Right cardiac atrium (tissue), 5 donors: Measurements from ENCODE around the gene NLRP7. TPM values are rescaled to one million over a fixed set of nuclear protein-coding genes. Genes with fewer than 3 reads are reported as not detected.
A peak's percentile ranks its signal among the peaks of the same experiment; 100 is the strongest.
"Not testable (repeated sequence)": the region's sequence is repeated elsewhere in the genome, so short reads cannot be mapped to it uniquely, and the experiment has no call there.

Experiments used
- ATAC-seq, 2 donors: fragments of 200-7000 bp; cut with Tn5 transposase; one replicate each; pipeline versions ENCODE4 v1.8.0 to v1.9.1; 2020; ENCODE audit warnings: moderate library complexity in 2 of 2, mild to moderate bottlenecking in 1 of 2
- DNase-seq, 3 donors: peaks; one replicate each; pipeline ENCODE4 v3.0.0-alpha.2; 2020
- H3K27ac ChIP-seq: one replicate; pipeline ENCODE4 v1.5.1; 2013; ENCODE audit warnings: mild to moderate bottlenecking, low read length, control low read depth, moderate library complexity
- H3K27me3 ChIP-seq: one replicate; pipeline ENCODE4 v1.6.1; 2013; ENCODE audit not compliant: control insufficient read depth, insufficient read depth
- H3K4me1 ChIP-seq: one replicate; pipeline ENCODE4 v1.6.1; 2013; ENCODE audit warnings: low read length; ENCODE audit not compliant: control insufficient read depth, insufficient read depth
- H3K4me3 ChIP-seq: one replicate; pipeline ENCODE4 v1.5.1; 2013; ENCODE audit warnings: low read length, control low read depth
- H3K9me3 ChIP-seq: one replicate; pipeline ENCODE4 v1.6.1; 2013; ENCODE audit warnings: low read length; ENCODE audit not compliant: control insufficient read depth
- WGBS: extraction: QIAGEN DNeasy Blood & Tissue Kit; methylation state at CpG from one replicate; pipeline ENCODE4 v1.1.7; 2013; 5-methylcytosine and 5-hydroxymethylcytosine counted together
- intact Hi-C, 4 donors: fragments of 100-400 bp; cut with DNase I; formaldehyde crosslinking; loops; one replicate each; pipeline versions ENCODE4 v1.11.0 to v1.14.0; 2022 to 2023
- polyA plus RNA-seq: library from polyadenylated mRNA; stranded (reverse); fragments of 200-250 nt; gene quantifications from one replicate; pipeline ENCODE4 v1.2.3, GENCODE V29; 2013
- total RNA-seq, 4 donors: library from RNA; stranded (reverse); fragmentation: NEBNext Ultra II Directional; extraction: Animal tissue kit (Norgen Biotek cat#: 25700); gene quantifications; one replicate each; pipeline ENCODE4 v1.2.1, GENCODE V29; 2021
- donor health status: healthy with polysubstance abuse.
- donor health status: DM: no; HTN: yes; CAD: no.
- donor health status: DM: no; HTN: no; CAD: no.
- donor health status: DM: no; HTN: yes; CAD: no; lungs with severe emphysema.
- donor health status: DM: yes; HTN: yes; CAD: no.

Gene NLRP7
- total and polyA plus RNA-seq, 5 donors: not detected

- DNase-seq, H3K27ac ChIP-seq, ATAC-seq, H3K4me1 ChIP-seq, H3K4me3 ChIP-seq, intact Hi-C loops, H3K27me3 ChIP-seq, H3K9me3 ChIP-seq: not testable (repeated sequence)
- WGBS: 66% methylated on average over 10 of the region's 10 CpGs
These were observed 6.0 kb upstream of the NLRP7 start for GRCh38 chr19:54953345-54953713.

GRCh38 chr19:54952591-54953344 lies 5.4 kb upstream of the NLRP7 start:
- Histone ChIP-seq H3K27me3 (no peaks in the 10 kb centered on the region), H3K27ac (no peak overlapping the region), H3K9me3 (no peaks in the 10 kb centered on the region), H3K4me3 (no peak overlapping the region), H3K4me1 (no peaks in the 10 kb centered on the region)
- DNase-seq (peak in 1 of 3 donors; percentile 27), ATAC-seq (peak in 1 of 2 donors; percentile 92)
- intact Hi-C loops: no loop called here
- 65% methylated on average over 23 of the region's 23 CpGs for WGBS

- intact Hi-C loops, DNase-seq, H3K27me3 ChIP-seq, ATAC-seq, H3K4me3 ChIP-seq, H3K9me3 ChIP-seq, H3K4me1 ChIP-seq, H3K27ac ChIP-seq: not testable (repeated sequence)
- WGBS: 49% methylated on average over 10 of the region's 10 CpGs
These were observed 3.2 kb upstream of the NLRP7 start for GRCh38 chr19:54950580-54950979.

GRCh38 chr19:54949412-54949811 lies 2.1 kb upstream of the NLRP7 start:
- ATAC-seq (no peak), DNase-seq (no peak)
- intact Hi-C loops: no loop called here
- Histone ChIP-seq H3K27me3 (no peaks in the 10 kb centered on the region), H3K9me3 (no peaks in the 10 kb centered on the region), H3K4me1 (no peaks in the 10 kb centered on the region), H3K27ac (no peak overlapping the region), H3K4me3 (no peak overlapping the region)
- 37% methylated on average over 2 of the region's 2 CpGs for WGBS

GRCh38 chr19:54943772-54944361 lies 3.5 kb downstream of the NLRP7 start:
- H3K27ac ChIP-seq, H3K4me3 ChIP-seq, H3K27me3 ChIP-seq, H3K4me1 ChIP-seq, ATAC-seq, H3K9me3 ChIP-seq, intact Hi-C loops, DNase-seq: not testable (repeated sequence)
- 41% methylated on average over 11 of the region's 11 CpGs for whole genome bisulfite sequencing

GRCh38 chr19:54939538-54939937 lies 7.8 kb downstream of the NLRP7 start:
- ATAC-seq, H3K27me3 ChIP-seq, H3K27ac ChIP-seq, H3K4me1 ChIP-seq, intact Hi-C loops, H3K4me3 ChIP-seq, H3K9me3 ChIP-seq, DNase-seq: not testable (repeated sequence)
- WGBS: 74% methylated on average over 12 of the region's 28 CpGs

- DNase-seq: no peak
- intact Hi-C loops: no loop called here
- H3K4me3 ChIP-seq: no peak overlapping the region
- ATAC-seq: no peak
- 74% methylated on average over 11 of the region's 11 CpGs for whole genome bisulfite sequencing
- H3K27ac ChIP-seq: no peak overlapping the region
- H3K9me3 ChIP-seq: no peaks in the 10 kb centered on the region
- H3K4me1 ChIP-seq: no peaks in the 10 kb centered on the region
- no peaks in the 10 kb centered on the region for H3K27me3 ChIP-seq
These were observed 8.4 kb downstream of the NLRP7 start for GRCh38 chr19:54938906-54939305.

- Histone ChIP-seq H3K4me1 (no peaks in the 10 kb centered on the region), H3K4me3 (no peak overlapping the region), H3K27ac (no peak overlapping the region), H3K27me3 (no peaks in the 10 kb centered on the region), H3K9me3 (no peaks in the 10 kb centered on the region)
- no peak for DNase-seq
- 76% methylated on average over 9 of the region's 9 CpGs for WGBS
- intact Hi-C loops: no loop called here
- ATAC-seq: no peak
These were observed 9.4 kb downstream of the NLRP7 start for GRCh38 chr19:54937926-54938325.

GRCh38 chr19:54928299-54928698 lies 19.0 kb downstream of the NLRP7 start:
- no peak for ATAC-seq
- no peaks in the 10 kb centered on the region for H3K9me3 ChIP-seq

GRCh38 chr19:54923276-54923675 lies 24.1 kb downstream of the NLRP7 start:
- intact Hi-C loops: no loop called here
- WGBS: 71% methylated on average over 9 of the region's 9 CpGs
- no peaks in the 10 kb centered on the region for H3K4me1 ChIP-seq
- H3K9me3 ChIP-seq: no peaks in the 10 kb centered on the region
- ATAC-seq (no peak), DNase-seq (no peak)
- H3K27me3 ChIP-seq: no peaks in the 10 kb centered on the region
- H3K4me3 ChIP-seq: no peak overlapping the region
- H3K27ac ChIP-seq: no peak overlapping the region

More at GRCh38 chr19:54928299-54928698, 19.0 kb downstream of the NLRP7 start:
- H3K27me3 ChIP-seq: no peaks in the 10 kb centered on the region
- no peak overlapping the region for H3K27ac ChIP-seq
- no peak for DNase-seq
- 93% methylated on average over 2 of the region's 2 CpGs for WGBS
- intact Hi-C loops: no loop called here
- H3K4me3 ChIP-seq: no peak overlapping the region
- H3K4me1 ChIP-seq: no peaks in the 10 kb centered on the region

- no peaks in the 10 kb centered on the region for H3K4me1 ChIP-seq
- DNase-seq: no peak
- no peak for ATAC-seq
- WGBS: 48% methylated on average over 7 of the region's 7 CpGs
- H3K9me3 ChIP-seq: no peaks in the 10 kb centered on the region
- no peak overlapping the region for H3K27ac ChIP-seq
- intact Hi-C loops: no loop called here
- no peaks in the 10 kb centered on the region for H3K27me3 ChIP-seq
- H3K4me3 ChIP-seq: no peak overlapping the region
These were observed 26.2 kb downstream of the NLRP7 start for GRCh38 chr19:54921082-54921481.
